ENCODE results near the gene PARS2. TPM values are rescaled to one million over a fixed set of nuclear protein-coding genes. Genes with fewer than 3 reads are reported as not detected.

Gene PARS2
- total RNA-seq (2021; ENCODE audit: unreplicated experiment), result 9.6 TPM
- polyA plus RNA-seq (2012), result 5.2 and 7.0 TPM in 2 replicates
- Bru-seq, nascent RNA, result percentile 67 among the genes with signal in this experiment
- BruChase-seq, experiment 1, labeled RNA remaining after a 6-hour chase, result percentile 48 among the genes with signal in this experiment
- percentile 62 among the genes with signal in this experiment for BruChase-seq, experiment 2, labeled RNA remaining after a 2-hour chase
- long read RNA-seq, transcript PARS2-201 (2 exons, 2,347 nt), result major isoform, 28 of 33 reads
- long read RNA-seq, partial matches to known transcripts, result 0 of 33 reads
- long read RNA-seq, other reads (novel, unspliced or antisense), result 5 of 33 reads

- Histone ChIP-seq H3K27me3 (ENCODE audit: insufficient read depth, low read length) (no peaks in the 10 kb centered on the region), H3K4me3 (replicated peaks in 1 of 2; ENCODE audit: low read depth in 1 of 2, low read length in 2 of 2) (peak within 1 kb of the TSS; percentile 97 to 98), H3K4me1 (ENCODE audit: control insufficient read depth in 1 of 2, insufficient read depth in 2 of 2, low read length in 2 of 2) (peaks cover 5 to 18% of the 10 kb centered on the region in 2 experiments; a peak in 3 of 4 replicates), H3K9me2 (ENCODE audit: insufficient read depth) (no peaks in the 10 kb centered on the region), H3K79me2 (ENCODE audit: insufficient read depth, low read length) (peaks cover 20% of the 10 kb centered on the region), H3K4me2 (ENCODE audit: low read length) (peak within 1 kb of the TSS; percentile 94), H3K9ac (ENCODE audit: low read length) (peak within 1 kb of the TSS; percentile 93), H3K9me3 (ENCODE audit: control insufficient read depth in 1 of 2, insufficient read depth in 1 of 2, low read depth in 1 of 2, low read length in 2 of 2) (no peaks in the 10 kb centered on the region), H3K27ac (ENCODE audit: low read depth, low read length) (peak within 1 kb of the TSS; percentile 52), H4K20me1 (ENCODE audit: insufficient read depth) (no peaks in the 10 kb centered on the region), H3K36me3 (ENCODE audit: control insufficient read depth in 1 of 2, insufficient read depth in 2 of 2, low read length in 2 of 2) (no peaks in the 10 kb centered on the region), H2AFZ (ENCODE audit: low read depth, low read length, poor library complexity, severe bottlenecking) (peak within 1 kb of the TSS; percentile 94)
- RAD21 ChIA-PET (ENCODE audit: low non-redundant PET in 1 of 2, low total read pairs in 2 of 2, uncharacterized antibody in 2 of 2, unreplicated experiment in 2 of 2), result no interaction called here
- no peak for TF ChIP-seq CBX3 (IDR thresholded peaks at IDR 0.05; ENCODE audit: low read depth)
- peak; percentile 96 for TF ChIP-seq SP1 (IDR thresholded peaks at IDR 0.05; ENCODE audit: low read depth)
- peak; percentile 66; the same call in 1 of the 2 replicates for TF ChIP-seq SRF (IDR thresholded peaks at IDR 0.05; ENCODE audit: low read depth)
- peak; percentile 6 for TF ChIP-seq YY1 (IDR thresholded peaks at IDR 0.05; ENCODE audit: extremely low read depth, insufficient replicate concordance, low read depth, low read length)
- no peak for TF ChIP-seq ATF3 (IDR thresholded peaks at IDR 0.05)
- TF ChIP-seq POLR2A (IDR thresholded peaks at IDR 0.05; ENCODE audit: borderline replicate concordance, extremely low read depth, insufficient read depth, insufficient read length), result peak; percentile 47
- peak; percentile 77 for TF ChIP-seq SIN3A (IDR thresholded peaks at IDR 0.05; ENCODE audit: low read depth)
- peak; percentile 57 for TF ChIP-seq ZFX (IDR thresholded peaks at IDR 0.05)
- TF ChIP-seq MAX (IDR thresholded peaks at IDR 0.05), result peak; percentile 75
- peak; percentile 81 for TF ChIP-seq ELF1 (IDR thresholded peaks at IDR 0.05; ENCODE audit: borderline replicate concordance, low read depth)
- peak; percentile 71 for TF ChIP-seq EGR1 (IDR thresholded peaks at IDR 0.05; ENCODE audit: low read depth)
- no peak for TF ChIP-seq JUND (IDR thresholded peaks at IDR 0.05)
- peak; percentile 87 for TF ChIP-seq POLR2AphosphoS5 (IDR thresholded peaks at IDR 0.05; ENCODE audit: low read depth, low read length)
- peak; percentile 99 for DNase-seq (ENCODE audit: low read depth, low spot score)
- POLR2A ChIA-PET, result no interaction called here
- peak; percentile 93 for ATAC-seq
- CTCF ChIA-PET, result no interaction called here
- no TSS peak for BruUV-seq (replicated peaks)
- intact Hi-C loops (cut with micrococcal nuclease), result loop anchor here (2.0 kb wide), 1 partner anchor 50 kb away; the partner anchor contains the start of gene TTC4
Observed at GRCh38 chr1:54764133-54764921, at the start of gene PARS2. Gene PARS2 (minus strand): TSS chr1:54764523. CDS start chr1:54759161, 5,362 bp downstream.
